Parathyroid adenoma (tissue), 2 donors: Measurements from ENCODE around the gene PRPSAP2.
A peak's percentile ranks its signal among the peaks of the same experiment; 100 is the strongest.

Source experiments
- H2AFZ ChIP-seq: fragments of 300-600 bp; sonication (generic); one replicate; pipeline ENCODE4 v1.7.0; 2017; ENCODE audit warnings: antibody characterized with exemption, mild to moderate bottlenecking
- H3K27ac ChIP-seq: fragments of 300-600 bp; sonication (generic); one replicate; pipeline ENCODE4 v1.7.0; 2017
- H3K27me3 ChIP-seq: fragments of 300-600 bp; sonication (generic); one replicate; pipeline ENCODE4 v1.7.0; 2017; ENCODE audit warnings: low read length; ENCODE audit not compliant: control insufficient read depth, insufficient read depth
- H3K36me3 ChIP-seq: fragments of 300-600 bp; sonication (generic); one replicate; pipeline ENCODE4 v1.7.0; 2017; ENCODE audit warnings: low read length; ENCODE audit not compliant: control insufficient read depth, insufficient read depth
- H3K4me1 ChIP-seq: fragments of 300-600 bp; sonication (generic); one replicate; pipeline ENCODE4 v1.7.0; 2017; ENCODE audit warnings: control low read depth
- H3K4me2 ChIP-seq: fragments of 300-600 bp; sonication (generic); one replicate; pipeline ENCODE4 v1.7.0; 2017; ENCODE audit warnings: low read length
- H3K4me3 ChIP-seq: fragments of 300-600 bp; sonication (generic); one replicate; pipeline ENCODE4 v1.7.0; 2017; ENCODE audit warnings: low read depth, low read length
- H3K79me2 ChIP-seq: fragments of 300-600 bp; sonication (generic); one replicate; pipeline ENCODE4 v1.7.0; 2017; ENCODE audit warnings: control low read depth
- H3K9ac ChIP-seq: fragments of 300-600 bp; sonication (generic); one replicate; pipeline ENCODE4 v1.7.0; 2017; ENCODE audit warnings: mild to moderate bottlenecking
- H3K9me3 ChIP-seq: fragments of 300-600 bp; sonication (generic); one replicate; pipeline ENCODE4 v1.7.0; 2017; ENCODE audit warnings: low read length; ENCODE audit not compliant: control insufficient read depth
- CTCF ChIP-seq: fragments of 300-600 bp; sonication (generic); IDR thresholded peaks from one replicate; pipeline ENCODE4 v1.7.0; 2017; ENCODE audit warnings: antibody characterized with exemption, mild to moderate bottlenecking
- donor health status: primary hyperparathyroidism.

The PRPSAP2 gene

GRCh38 chr17:18964018-18964351, 106.1 kb downstream of the PRPSAP2 start:
- Histone ChIP-seq H3K9me3 (no peaks in the 10 kb centered on the region), H3K79me2 (no peaks in the 10 kb centered on the region), H3K4me3 (no peak overlapping the region), H3K9ac (no peak overlapping the region), H3K27ac (no peak overlapping the region), H2AFZ (no peak overlapping the region), H3K27me3 (no peaks in the 10 kb centered on the region), H3K4me1 (peaks cover 16% of the 10 kb centered on the region), H3K36me3 (no peaks in the 10 kb centered on the region), H3K4me2 (no peak overlapping the region)
- TF ChIP-seq CTCF: no peak

- Histone ChIP-seq H3K4me2 (no peak overlapping the region), H3K36me3 (no peaks in the 10 kb centered on the region), H3K4me3 (no peak overlapping the region), H3K4me1 (peaks cover 20% of the 10 kb centered on the region), H3K27me3 (no peaks in the 10 kb centered on the region), H3K9ac (no peak overlapping the region), H3K79me2 (no peaks in the 10 kb centered on the region), H2AFZ (no peak overlapping the region), H3K27ac (no peak overlapping the region), H3K9me3 (no peaks in the 10 kb centered on the region)
- TF ChIP-seq CTCF: no peak
Measured at GRCh38 chr17:18964550-18964949, 106.6 kb downstream of the PRPSAP2 start.

- Histone ChIP-seq H2AFZ (no peak overlapping the region), H3K36me3 (no peaks in the 10 kb centered on the region), H3K9me3 (no peaks in the 10 kb centered on the region), H3K4me2 (no peak overlapping the region), H3K79me2 (no peaks in the 10 kb centered on the region), H3K4me3 (no peak overlapping the region), H3K27me3 (no peaks in the 10 kb centered on the region), H3K9ac (no peak overlapping the region), H3K27ac (no peak overlapping the region), H3K4me1 (peaks cover 25% of the 10 kb centered on the region)
- TF ChIP-seq CTCF: no peak
Measured at GRCh38 chr17:18965530-18966236, 107.8 kb downstream of the PRPSAP2 start.

- TF ChIP-seq CTCF: no peak
- H3K4me2 ChIP-seq: no peak overlapping the region
- H3K27ac ChIP-seq: peak overlapping the region; percentile 39
- no peaks in the 10 kb centered on the region for H3K36me3 ChIP-seq
- peak overlapping the region; percentile 10 for H2AFZ ChIP-seq
- H3K9me3 ChIP-seq: no peaks in the 10 kb centered on the region
- no peak overlapping the region for H3K4me3 ChIP-seq
- no peaks in the 10 kb centered on the region for H3K27me3 ChIP-seq
- H3K79me2 ChIP-seq: no peaks in the 10 kb centered on the region
- no peak overlapping the region for H3K9ac ChIP-seq
- peaks cover 25% of the 10 kb centered on the region for H3K4me1 ChIP-seq
Measured at GRCh38 chr17:18966831-18967624, 109.1 kb downstream of the PRPSAP2 start.
